ENCODE measurements around the gene KLKB1.
A peak's percentile ranks its signal among the peaks of the same experiment; 100 is the strongest.
"Not testable (repeated sequence)": the region's sequence is repeated elsewhere in the genome, so short reads cannot be mapped to it uniquely, and the experiment has no call there.

KLKB1 gene

GRCh38 chr4:186265250-186265649 lies 37.9 kb downstream of the KLKB1 start:
- DNase-seq (ENCODE audit: low read depth in 3 of 3): not testable (repeated sequence)

GRCh38 chr4:186265683-186266652 lies 38.7 kb downstream of the KLKB1 start, which contains the start of gene F11:
TSS of gene F11 (plus strand) at chr4:186266189. CDS start at chr4:186267137, 948 bp downstream.
- DNase-seq (ENCODE audit: low read depth in 3 of 3): no peak

- DNase-seq (ENCODE audit: low read depth in 3 of 3): no peak
Measured at GRCh38 chr4:186266729-186267456, 39.6 kb downstream of the KLKB1 start.

- no peak for DNase-seq (ENCODE audit: low read depth in 3 of 3)
Measured at GRCh38 chr4:186271081-186271678, 43.9 kb downstream of the KLKB1 start.

- DNase-seq (ENCODE audit: low read depth in 3 of 3): no peak
Measured at GRCh38 chr4:186272699-186273391, 45.5 kb downstream of the KLKB1 start.

- DNase-seq (ENCODE audit: low read depth in 3 of 3): not testable (repeated sequence)
Measured at GRCh38 chr4:186273392-186273789, 46.1 kb downstream of the KLKB1 start.

GRCh38 chr4:186283311-186283710 lies 56.0 kb downstream of the KLKB1 start:
- no peak for DNase-seq (ENCODE audit: low read depth in 3 of 3)

- no peak for DNase-seq (ENCODE audit: low read depth in 3 of 3)
Measured at GRCh38 chr4:186285147-186285546, 57.8 kb downstream of the KLKB1 start.

- DNase-seq (ENCODE audit: low read depth in 3 of 3): no peak
Measured at GRCh38 chr4:186286581-186286980, 59.3 kb downstream of the KLKB1 start.

- no peak for DNase-seq (ENCODE audit: low read depth in 3 of 3)
Measured at GRCh38 chr4:186291256-186291890, 64.1 kb downstream of the KLKB1 start.

GRCh38 chr4:186294160-186294559 lies 66.9 kb downstream of the KLKB1 start:
- peak in 1 of 3 experiments; percentile 4 for DNase-seq (ENCODE audit: low read depth in 3 of 3)

GRCh38 chr4:186296481-186296880 lies 69.2 kb downstream of the KLKB1 start:
- no peak for DNase-seq (ENCODE audit: low read depth in 3 of 3)

GRCh38 chr4:186297013-186297645 lies 69.8 kb downstream of the KLKB1 start:
- no peak for DNase-seq (ENCODE audit: low read depth in 3 of 3)

- no peak for DNase-seq (ENCODE audit: low read depth in 3 of 3)
Measured at GRCh38 chr4:186298031-186298647, 70.8 kb downstream of the KLKB1 start.

GRCh38 chr4:186299291-186299690 lies 72.0 kb downstream of the KLKB1 start:
- DNase-seq (ENCODE audit: low read depth in 3 of 3): no peak

GRCh38 chr4:186300659-186301390 lies 73.5 kb downstream of the KLKB1 start:
- no peak for DNase-seq (ENCODE audit: low read depth in 3 of 3)

- no peak for DNase-seq (ENCODE audit: low read depth in 3 of 3)
Measured at GRCh38 chr4:186304216-186304615, 76.9 kb downstream of the KLKB1 start.

GRCh38 chr4:186304866-186305505 lies 77.7 kb downstream of the KLKB1 start:
- no peak for DNase-seq (ENCODE audit: low read depth in 3 of 3)

- DNase-seq (ENCODE audit: low read depth in 3 of 3): no peak
Measured at GRCh38 chr4:186307497-186307896, 80.2 kb downstream of the KLKB1 start.
